Keratinocyte (primary cell): ENCODE measurements around the gene DMPK. TPM values are rescaled to one million over a fixed set of nuclear protein-coding genes. Genes with fewer than 3 reads are reported as not detected.

ENCODE experiments used
- DNase-seq: peaks from one replicate; pipeline ENCODE4 v3.0.0-alpha.2; 2011; ENCODE audit warnings: low read depth, missing footprints, low spot score
- FAIRE-seq: peaks from 2 replicates; lab custom pipeline; 2011; peaks lifted over from hg19 to GRCh38; lab: Jason Lieb, UNC
- H2AFZ ChIP-seq: 2 replicates; pipeline ENCODE4 v1.6.0; 2012; ENCODE audit warnings: low read length, control low read depth, inconsistent platforms; ENCODE audit not compliant: control insufficient read depth
- H3K27ac ChIP-seq: 2 replicates; pipeline ENCODE4 v1.5.1; 2011; ENCODE audit warnings: low read length; ENCODE audit not compliant: control insufficient read depth, insufficient read depth
- H3K27me3 ChIP-seq: 3 replicates; pipeline ENCODE4 v1.6.0; 2011; ENCODE audit warnings: low read length; ENCODE audit not compliant: control insufficient read depth, insufficient read depth; ENCODE audit errors: extremely low read depth
- H3K36me3 ChIP-seq, 2 experiments: 2 replicates in 1 of 2; 3 replicates in 1 of 2; pipeline ENCODE4 v1.5.1; 2011; ENCODE audit warnings: low read length in 2 of 2, mild to moderate bottlenecking in 1 of 2; ENCODE audit not compliant: control insufficient read depth in 2 of 2, insufficient read depth in 2 of 2; ENCODE audit errors: extremely low read depth in 1 of 2
- H3K4me1 ChIP-seq: 3 replicates; pipeline ENCODE4 v1.5.1; 2011; ENCODE audit warnings: low read length; ENCODE audit not compliant: control insufficient read depth, insufficient read depth; ENCODE audit errors: extremely low read depth
- H3K4me2 ChIP-seq: 3 replicates; pipeline ENCODE4 v1.6.0; 2011; ENCODE audit warnings: low read depth, low read length; ENCODE audit not compliant: control insufficient read depth, insufficient read depth; ENCODE audit errors: extremely low read depth
- H3K4me3 ChIP-seq, 3 experiments: fragments of 200-600 bp in 1 of 3; sonication (generic) in 1 of 3; 2 replicates in 2 of 3; 3 replicates in 1 of 3; pipeline ENCODE4 v1.5.1; 2011 to 2016; ENCODE audit warnings: low read length in 3 of 3, mild to moderate bottlenecking in 3 of 3, control low read depth in 2 of 3, inconsistent platforms in 1 of 3, low read depth in 1 of 3, mixed read lengths in 1 of 3, mixed run types in 1 of 3, moderate library complexity in 1 of 3; ENCODE audit not compliant: control insufficient read depth in 2 of 3, insufficient read depth in 2 of 3; ENCODE audit errors: extremely low read depth in 1 of 3
- H3K79me2 ChIP-seq: 2 replicates; pipeline ENCODE4 v1.6.0; 2012; ENCODE audit warnings: low read length; ENCODE audit not compliant: control insufficient read depth, insufficient read depth
- H3K9ac ChIP-seq: 3 replicates; pipeline ENCODE4 v1.6.0; 2011; ENCODE audit warnings: low read length; ENCODE audit not compliant: control insufficient read depth, insufficient read depth; ENCODE audit errors: extremely low read depth
- H3K9me1 ChIP-seq: 3 replicates; pipeline ENCODE4 v1.6.0; 2011; ENCODE audit warnings: low read length; ENCODE audit not compliant: control insufficient read depth, insufficient read depth; ENCODE audit errors: extremely low read depth
- H3K9me3 ChIP-seq: 2 replicates; pipeline ENCODE4 v1.5.1; 2012; ENCODE audit warnings: low read depth, low read length; ENCODE audit not compliant: control insufficient read depth
- H4K20me1 ChIP-seq: 3 replicates; pipeline ENCODE4 v1.6.0; 2011; ENCODE audit warnings: low read length; ENCODE audit not compliant: control insufficient read depth, insufficient read depth; ENCODE audit errors: extremely low read depth
- CTCF ChIP-seq, 3 experiments: IDR thresholded peaks in 1 of 3; conservative IDR thresholded peaks in 1 of 3; optimal IDR thresholded peaks in 1 of 3; 2 replicates in 2 of 3; 3 replicates in 1 of 3; pipeline versions ENCODE3 to v1.5.1; 2011; ENCODE audit warnings: low read length in 3 of 3, mild to moderate bottlenecking in 3 of 3, moderate library complexity in 2 of 3, control low read depth in 1 of 3, inconsistent platforms in 1 of 3; ENCODE audit not compliant: insufficient read depth in 2 of 3; ENCODE audit errors: extremely low read depth in 1 of 3
- EZH2 ChIP-seq: IDR thresholded peaks from one replicate; pipeline ENCODE4 v1.6.1; 2012; ENCODE audit warnings: inconsistent platforms, mild to moderate bottlenecking, low read length, moderate library complexity
- dilution Hi-C: fragments of 300-500 bp; cut with MboI; formaldehyde crosslinking; loops from one replicate; pipeline ENCODE4 v1.7.0; 2020; ENCODE audit warnings: low sequenced_read_pairs; ENCODE audit not compliant: extremely low pct_ligation_motif_present
- polyA plus RNA-seq, 5 experiments: library from polyadenylated mRNA; depleted of rRNA in 3 of 5; stranded (reverse) in 3 of 5; stranded (forward) in 1 of 5; unstranded in 1 of 5; fragments of >200 nt; gene quantifications; 1 replicate in 1 of 5; 2 replicates in 3 of 5; 3 replicates in 1 of 5; pipeline versions ENCODE4 v1.2.1 to v1.2.3, GENCODE V29; 2011 to 2012; ENCODE audit warnings: missing spikeins in 2 of 5, low read depth in 1 of 5, low replicate concordance in 1 of 5

Gene DMPK
- polyA plus RNA-seq, 1 donor (not counting 4 experiments of a cell fraction or from before 2014, with no cell fraction given) = 7.0 TPM

DNA sequence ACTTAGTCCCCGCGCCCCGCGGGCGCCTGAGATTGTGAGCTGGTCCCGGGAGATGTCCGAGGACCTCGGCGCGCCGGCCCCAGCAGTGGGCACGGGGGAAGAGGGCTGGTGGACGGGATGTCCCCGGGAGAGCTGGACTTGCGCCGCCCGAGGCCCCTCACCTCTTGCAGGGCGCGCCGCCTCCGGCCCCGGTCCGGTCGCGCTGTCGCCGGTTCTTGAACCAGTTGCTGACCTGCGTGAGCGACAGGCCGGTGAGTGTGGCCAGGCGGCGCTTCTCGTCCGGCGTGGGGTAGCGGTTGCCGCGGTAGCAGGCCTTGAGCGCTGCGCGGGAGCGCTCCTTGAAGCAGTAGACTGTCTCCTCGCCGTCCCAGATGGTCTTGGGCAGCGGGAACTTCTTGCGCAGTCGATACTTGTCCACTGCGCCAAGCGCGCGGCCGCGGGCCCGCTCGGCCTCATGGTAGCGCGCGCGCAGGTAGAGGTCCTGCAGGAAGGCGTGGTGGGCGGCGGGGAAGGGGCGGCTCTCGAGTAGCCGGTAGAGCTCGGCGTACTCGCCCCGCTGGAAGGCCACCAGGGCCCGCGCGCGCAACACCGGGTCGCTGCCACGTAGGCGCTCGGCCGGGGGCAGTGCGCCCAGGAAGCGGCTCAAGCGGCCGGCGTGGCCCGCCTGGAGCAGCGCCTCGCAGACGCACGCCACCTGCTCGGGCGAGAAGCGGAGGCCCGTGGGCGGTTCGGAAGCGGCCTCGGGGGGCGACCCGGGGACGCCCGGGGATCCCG is 14.2 kb downstream of the DMPK start:
- TF ChIP-seq EZH2 (no peak), CTCF (optimal IDR thresholded peaks at IDR 0.05 in 1 of 3, IDR thresholded peaks at IDR 0.05 in 1 of 3, conservative IDR thresholded peaks at IDR 0.05 in 1 of 3; ENCODE audit: extremely low read depth in 1 of 3, insufficient read depth in 2 of 3, low read length in 3 of 3) (no peak)
- Histone ChIP-seq H3K4me2 (peak overlapping the region; percentile 98), H3K27ac (peak overlapping the region; percentile 36), H3K79me2 (no peaks in the 10 kb centered on the region), H3K4me1 (peaks cover 15% of the 10 kb centered on the region), H3K4me3 (peak overlapping the region; percentile 49 to 93 (median 78)), H4K20me1 (peaks cover 3% of the 10 kb centered on the region), H3K36me3 (peaks cover 0 to 2% of the 10 kb centered on the region in 2 experiments), H2AFZ (peak overlapping the region; percentile 73), H3K27me3 (no peaks in the 10 kb centered on the region), H3K9ac (peak overlapping the region; percentile 84), H3K9me3 (no peaks in the 10 kb centered on the region), H3K9me1 (no peaks in the 10 kb centered on the region)
- no peak for FAIRE-seq
- dilution Hi-C loops = no loop called here
- DNase-seq = no peak

DNA sequence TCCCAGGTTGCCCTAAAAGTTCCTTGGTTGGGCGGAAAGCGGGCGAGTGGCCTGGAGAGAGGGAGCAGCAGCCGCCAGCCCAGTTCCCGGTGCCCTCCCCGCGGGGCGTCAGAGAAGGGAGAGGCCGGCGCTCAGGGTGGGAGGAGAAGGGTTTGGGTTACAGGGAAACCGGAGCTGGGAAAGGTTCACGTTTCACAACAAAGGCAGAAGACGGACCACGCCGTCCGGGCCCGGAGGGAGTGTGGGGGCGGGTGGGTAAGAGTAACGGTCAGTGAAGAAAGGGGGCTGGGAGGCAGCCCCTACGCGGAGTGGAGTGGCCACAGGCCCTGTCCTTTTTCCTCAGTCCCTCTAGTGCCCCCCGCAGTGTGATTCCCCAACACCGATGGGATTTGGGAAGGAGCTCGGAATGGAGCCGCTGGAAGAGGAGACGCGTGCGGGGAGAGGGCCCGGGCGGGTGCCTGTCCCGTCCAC is 14.8 kb downstream of the DMPK start:
- Histone ChIP-seq H3K9me1 (no peaks in the 10 kb centered on the region), H3K79me2 (no peaks in the 10 kb centered on the region), H3K27ac (peak overlapping the region; percentile 36), H3K27me3 (no peaks in the 10 kb centered on the region), H2AFZ (peak overlapping the region; percentile 73), H3K9ac (peak overlapping the region; percentile 84), H3K4me2 (peak overlapping the region; percentile 98), H3K36me3 (no peaks in the 10 kb centered on the region), H3K4me1 (peaks cover 15% of the 10 kb centered on the region), H4K20me1 (peaks cover 2% of the 10 kb centered on the region), H3K9me3 (no peaks in the 10 kb centered on the region), H3K4me3 (peak overlapping the region; percentile 49 to 93 (median 78))
- TF ChIP-seq CTCF (optimal IDR thresholded peaks at IDR 0.05 in 1 of 3, IDR thresholded peaks at IDR 0.05 in 1 of 3, conservative IDR thresholded peaks at IDR 0.05 in 1 of 3; ENCODE audit: extremely low read depth in 1 of 3, insufficient read depth in 2 of 3, low read length in 3 of 3) = no peak
- TF ChIP-seq EZH2 = no peak
- FAIRE-seq (no peak), DNase-seq (no peak)
- dilution Hi-C loops = no loop called here
